NCI-H1930 (cell line): ENCODE measurements around the gene NMRAL1.

ENCODE experiments used
- DNase-seq, 2 experiments: peaks; one replicate each; lab custom pipeline; 2025; lab: John Stamatoyannopoulos, UW

Gene NMRAL1

GRCh38 chr16:4465977-4466779 is 8.2 kb downstream of the NMRAL1 start:
- no peak for DNase-seq

- no peak for DNase-seq
These were observed 10.8 kb downstream of the NMRAL1 start for GRCh38 chr16:4463522-4464163.

GRCh38 chr16:4461250-4462085 is 13.0 kb downstream of the NMRAL1 start:
- DNase-seq, result peak in 1 of 2 experiments; percentile 49

GRCh38 chr16:4460936-4461249 is 13.5 kb downstream of the NMRAL1 start:
- DNase-seq, result no peak

- no peak for DNase-seq
These were observed 18.5 kb downstream of the NMRAL1 start for GRCh38 chr16:4455951-4456350.

- DNase-seq, result no peak
These were observed 19.3 kb downstream of the NMRAL1 start for GRCh38 chr16:4455081-4455480.

GRCh38 chr16:4454623-4455022 is 19.8 kb downstream of the NMRAL1 start:
- no peak for DNase-seq

GRCh38 chr16:4452674-4453073 is 21.8 kb downstream of the NMRAL1 start:
- no peak for DNase-seq

- DNase-seq, result peak in 1 of 2 experiments; percentile 66
These were observed 23.4 kb downstream of the NMRAL1 start for GRCh38 chr16:4450931-4451519.

GRCh38 chr16:4450430-4450829 is 24.0 kb downstream of the NMRAL1 start:
- DNase-seq, result no peak

- no peak for DNase-seq
These were observed 30.4 kb downstream of the NMRAL1 start for GRCh38 chr16:4443986-4444385.

GRCh38 chr16:4443271-4443670 is 31.2 kb downstream of the NMRAL1 start:
- DNase-seq, result no peak

GRCh38 chr16:4442371-4442770 is 32.1 kb downstream of the NMRAL1 start:
- DNase-seq, result no peak

GRCh38 chr16:4437366-4437765 is 37.1 kb downstream of the NMRAL1 start:
- no peak for DNase-seq

GRCh38 chr16:4435337-4436067 is 38.9 kb downstream of the NMRAL1 start:
- no peak for DNase-seq

GRCh38 chr16:4433914-4434787 is 40.3 kb downstream of the NMRAL1 start:
- no peak for DNase-seq

GRCh38 chr16:4433228-4433627 is 41.2 kb downstream of the NMRAL1 start:
- no peak for DNase-seq

GRCh38 chr16:4431023-4431422 is 43.4 kb downstream of the NMRAL1 start:
- no peak for DNase-seq

- DNase-seq, result no peak
These were observed 45.9 kb downstream of the NMRAL1 start for GRCh38 chr16:4428500-4428899.

GRCh38 chr16:4426722-4427372 is 47.6 kb downstream of the NMRAL1 start:
- DNase-seq, result no peak
